Natural killer cell (primary cell): ENCODE data around the gene PPFIBP2. TPM values are rescaled to one million over a fixed set of nuclear protein-coding genes. Genes with fewer than 3 reads are reported as not detected.
A peak's percentile ranks its signal among the peaks of the same experiment; 100 is the strongest.

Experiments used
- ATAC-seq, 3 donors: fragments of 150-1000 bp in 2 of 3; fragments of 200-7000 bp in 1 of 3; cut with Tn5 transposase; 1 replicate in 1 of 3; 2 replicates in 2 of 3; pipeline ENCODE4 v1.10.0; 2021; ENCODE audit warnings: mild to moderate bottlenecking in 2 of 3, moderate library complexity in 2 of 3
- DNase-seq, 2 donors: peaks; one replicate each; pipeline versions ENCODE4 v3.0.0 to v3.0.0-alpha.2; 2013 to 2021; ENCODE audit warnings: mixed read lengths in 1 of 2
- H3K27ac ChIP-seq: one replicate; pipeline ENCODE4 v1.5.1; 2013; ENCODE audit warnings: mild to moderate bottlenecking, low read length
- H3K27me3 ChIP-seq: one replicate; pipeline ENCODE4 v1.6.1; 2013; ENCODE audit warnings: low read length; ENCODE audit not compliant: control insufficient read depth, insufficient read depth
- H3K36me3 ChIP-seq: one replicate; pipeline ENCODE4 v1.6.1; 2013; ENCODE audit warnings: low read length; ENCODE audit not compliant: control insufficient read depth, insufficient read depth
- H3K4me1 ChIP-seq: one replicate; pipeline ENCODE4 v1.6.1; 2013; ENCODE audit warnings: low read length; ENCODE audit not compliant: control insufficient read depth, insufficient read depth
- H3K4me3 ChIP-seq: one replicate; pipeline ENCODE4 v1.5.1; 2013; ENCODE audit warnings: low read length
- H3K9me3 ChIP-seq: one replicate; pipeline ENCODE4 v1.6.1; 2013; ENCODE audit warnings: low read length; ENCODE audit not compliant: control insufficient read depth, insufficient read depth
- H3K27ac Mint-ChIP-seq, 2 donors: one replicate each; pipeline ENCODE4 v1.8.0; 2022; ENCODE audit warnings: mild to moderate bottlenecking in 2 of 2, mixed read lengths in 2 of 2, moderate library complexity in 1 of 2
- H3K27me3 Mint-ChIP-seq, 2 donors: one replicate each; pipeline ENCODE4 v1.8.0; 2022; ENCODE audit warnings: low read depth in 2 of 2, mixed read lengths in 2 of 2
- H3K36me3 Mint-ChIP-seq: one replicate; pipeline ENCODE4 v1.8.0; 2022; ENCODE audit warnings: mixed read lengths
- H3K4me1 Mint-ChIP-seq, 2 donors: one replicate each; pipeline ENCODE4 v1.8.0; 2022; ENCODE audit warnings: mixed read lengths in 2 of 2
- H3K4me3 Mint-ChIP-seq: one replicate; pipeline ENCODE4 v1.8.0; 2022; ENCODE audit warnings: mild to moderate bottlenecking, moderate library complexity, mixed read lengths
- H3K9me3 Mint-ChIP-seq, 2 donors: one replicate each; pipeline ENCODE4 v1.8.0; 2022; ENCODE audit warnings: mixed read lengths in 2 of 2
- CTCF ChIP-seq: fragments of 200-600 bp; IDR thresholded peaks from one replicate; pipeline ENCODE4 v1.8.0; 2022; ENCODE audit warnings: antibody characterized with exemption
- WGBS: methylation state at CpG from one replicate; pipeline ENCODE4 v1.1.7; 2013; ENCODE audit warnings: missing lambda C conversion rate; ENCODE audit not compliant: insufficient coverage; 5-methylcytosine and 5-hydroxymethylcytosine counted together
- intact Hi-C: fragments of 100-400 bp; cut with micrococcal nuclease; formaldehyde crosslinking; loops from one replicate; pipeline ENCODE4 v1.14.2; 2022
- total RNA-seq, 4 donors: library from RNA; stranded (reverse); fragments of 120-200 nt in 1 of 4; gene quantifications; one replicate each; pipeline versions ENCODE4 v1.2.3 to v1.2.4, GENCODE V29; 2013 to 2022

Gene PPFIBP2
- total RNA-seq, 3 donors from 2014 or later (not counting 1 experiment from before 2014, with no cell fraction given), result 15.1 to 23.7 (median 23.1) TPM

DNA sequence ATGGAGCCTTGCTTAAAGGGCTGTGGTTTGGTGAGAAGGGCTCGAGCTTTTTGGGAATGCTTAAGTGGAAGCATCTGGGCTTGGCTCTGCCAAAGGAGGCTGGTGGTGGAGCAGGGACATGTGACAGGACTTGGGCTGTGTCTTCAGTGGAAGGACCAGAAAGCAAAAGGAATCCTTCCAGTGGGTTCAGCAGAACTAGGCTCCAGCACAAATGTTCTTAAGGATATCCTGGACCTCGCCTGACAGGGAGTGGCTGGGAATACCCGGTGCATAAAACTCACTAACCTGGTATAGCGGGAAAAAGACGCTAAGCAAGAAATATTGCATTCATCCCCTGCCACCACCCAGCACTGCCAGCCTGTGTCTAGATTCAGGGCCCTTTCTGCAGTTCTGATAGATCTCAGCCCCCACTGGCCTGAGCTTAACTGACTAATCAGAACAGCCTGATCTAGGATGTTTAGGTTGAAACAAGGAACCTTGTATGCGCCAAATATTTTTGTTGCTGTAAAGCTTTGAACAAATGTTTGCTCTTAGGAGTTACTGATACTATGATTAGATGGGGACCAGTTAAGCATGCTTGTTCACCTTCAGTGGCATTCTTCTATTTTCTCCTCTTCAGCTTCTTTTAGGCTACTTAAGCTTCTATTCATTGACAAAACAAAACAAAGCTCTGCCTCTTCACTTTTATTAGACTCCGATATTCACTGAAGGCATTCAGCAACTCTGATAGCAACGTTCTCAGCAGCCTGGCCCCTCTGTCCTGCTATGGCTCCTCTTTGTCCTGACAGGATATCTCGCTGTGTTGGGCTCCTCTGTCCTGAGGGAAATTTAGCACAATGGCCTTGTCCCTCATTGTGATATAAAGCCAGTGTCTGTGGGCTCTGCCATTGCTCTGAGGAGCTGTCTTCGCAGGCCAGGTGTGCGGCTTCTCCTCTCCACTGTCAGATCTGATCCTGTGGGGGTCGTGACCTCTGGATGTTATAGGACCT, 25.0 kb downstream of the PPFIBP2 start:
- H3K9me3 Mint-ChIP-seq, result no peaks in the 10 kb centered on the region
- 90% methylated on average over 12 of the region's 12 CpGs for WGBS

DNA sequence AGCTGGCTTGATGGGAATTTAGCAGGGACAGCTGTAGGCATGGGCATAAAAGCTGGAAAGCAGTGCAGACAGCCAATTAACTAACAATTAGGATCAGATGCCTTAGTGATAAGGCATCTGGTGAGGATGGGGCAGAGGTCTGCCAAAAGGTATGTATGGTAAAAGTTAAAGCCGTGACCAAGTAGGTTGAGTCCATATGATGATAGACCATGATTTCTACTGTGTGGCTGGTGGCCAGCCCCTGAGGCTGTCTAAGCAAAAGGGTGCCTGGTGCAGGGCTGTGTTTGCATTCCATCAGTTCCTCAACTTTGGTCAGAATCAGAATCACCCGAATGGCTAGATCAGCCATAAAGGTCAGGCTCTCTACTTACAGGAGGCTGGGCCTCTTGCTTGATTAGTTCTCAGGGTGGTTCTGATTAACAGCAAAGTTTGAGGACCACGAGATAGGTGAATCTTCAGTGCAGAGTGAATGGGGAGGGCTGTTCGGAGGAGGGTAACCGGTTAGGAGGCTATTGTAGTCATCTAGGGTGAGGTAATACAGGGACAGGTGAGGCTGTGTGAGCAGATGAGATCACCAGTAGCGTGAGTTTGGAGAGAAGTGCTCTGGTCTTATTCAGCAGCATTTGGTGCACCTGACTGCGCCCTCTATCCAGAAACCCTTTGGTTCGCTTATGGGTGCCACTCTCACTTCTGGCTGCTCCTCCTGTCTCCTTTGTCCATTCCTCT, 27.2 kb downstream of the PPFIBP2 start:
- Histone ChIP-seq H3K9me3 (no peaks in the 10 kb centered on the region), H3K27ac (no peak overlapping the region), H3K27me3 (no peaks in the 10 kb centered on the region), H3K36me3 (no peaks in the 10 kb centered on the region), H3K4me1 (peaks cover 26% of the 10 kb centered on the region), H3K4me3 (no peak overlapping the region)
- Mint-ChIP-seq H3K27ac (peak overlapping the region in 1 of 2 donors; percentile 60), H3K4me3 (no peak overlapping the region), H3K9me3 (no peaks in the 10 kb centered on the region), H3K36me3 (no peaks in the 10 kb centered on the region), H3K4me1 (peaks cover 26 to 55% of the 10 kb centered on the region in 2 donors), H3K27me3 (peaks cover 0 to 11% of the 10 kb centered on the region in 2 donors)
- TF ChIP-seq CTCF, result no peak
- no peak for DNase-seq
- intact Hi-C loops, result no loop called here
- ATAC-seq, result no peak
- WGBS, result 86% methylated on average over 8 of the region's 8 CpGs

More for the DNA sequence above, 25.0 kb downstream of the PPFIBP2 start:
- no peak for TF ChIP-seq CTCF
- intact Hi-C loops, result no loop called here
- Mint-ChIP-seq H3K27ac (peak overlapping the region; percentile 9 to 79), H3K4me1 (peaks cover 26 to 69% of the 10 kb centered on the region in 2 donors), H3K27me3 (peaks cover 0 to 11% of the 10 kb centered on the region in 2 donors), H3K36me3 (no peaks in the 10 kb centered on the region), H3K4me3 (peak overlapping the region; percentile 77)
- Histone ChIP-seq H3K4me3 (no peak overlapping the region), H3K9me3 (no peaks in the 10 kb centered on the region), H3K4me1 (peaks cover 36% of the 10 kb centered on the region), H3K27ac (no peak overlapping the region), H3K36me3 (no peaks in the 10 kb centered on the region), H3K27me3 (no peaks in the 10 kb centered on the region)
- DNase-seq (no peak), ATAC-seq (no peak)

DNA sequence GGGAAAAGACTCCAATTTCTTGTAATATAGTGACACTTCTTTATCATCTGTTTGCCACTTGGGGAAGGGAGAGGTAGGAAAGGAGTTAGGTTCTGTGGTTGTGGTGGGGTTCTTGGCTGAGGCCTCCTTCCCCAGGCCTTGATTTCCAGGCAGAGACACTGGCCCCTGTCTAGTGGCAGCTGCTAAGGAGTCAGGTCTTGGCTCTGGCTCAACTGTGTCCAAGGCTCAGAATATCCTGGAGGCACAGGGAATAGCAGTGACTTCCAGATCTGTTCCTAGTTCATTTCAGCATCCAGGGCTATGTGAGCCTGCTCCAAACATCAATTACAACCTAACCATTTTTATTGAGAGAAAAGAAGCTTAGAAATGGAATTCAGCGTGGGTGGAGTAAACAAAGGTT, 29.5 kb downstream of the PPFIBP2 start:
- peaks cover 13 to 32% of the 10 kb centered on the region in 2 donors for H3K4me1 Mint-ChIP-seq
- WGBS, result 100% methylated on average over 1 of the region's 1 CpG
- peaks cover 0 to 6% of the 10 kb centered on the region in 2 donors for H3K27me3 Mint-ChIP-seq
- Histone ChIP-seq H3K27me3 (no peaks in the 10 kb centered on the region), H3K9me3 (no peaks in the 10 kb centered on the region), H3K4me1 (peaks cover 14% of the 10 kb centered on the region), H3K36me3 (no peaks in the 10 kb centered on the region), H3K27ac (no peak overlapping the region), H3K4me3 (no peak overlapping the region)
- intact Hi-C loops, result no loop called here
- no peak overlapping the region for H3K4me3 Mint-ChIP-seq
- H3K9me3 Mint-ChIP-seq, result no peaks in the 10 kb centered on the region
- no peaks in the 10 kb centered on the region for H3K36me3 Mint-ChIP-seq
- TF ChIP-seq CTCF, result no peak
- DNase-seq, result no peak
- H3K27ac Mint-ChIP-seq, result no peak overlapping the region
- no peak for ATAC-seq
